Stomach (tissue), 9 donors: ENCODE data around the gene ANKRD55. TPM values are rescaled to one million over a fixed set of nuclear protein-coding genes. Genes with fewer than 3 reads are reported as not detected.
"Not testable (repeated sequence)": the region's sequence is repeated elsewhere in the genome, so short reads cannot be mapped to it uniquely, and the experiment has no call there.

Experiments
- DNase-seq, 2 donors: peaks; one replicate each; pipeline versions ENCODE4 v3.0.0 to v3.0.0-alpha.2; 2013 to 2019
- H3K27ac ChIP-seq, 5 donors: fragments of 200-600 bp in 4 of 5; sonication (generic) in 4 of 5; one replicate each; pipeline ENCODE4 v1.5.1; 2013 to 2019; ENCODE audit warnings: mild to moderate bottlenecking in 1 of 5, moderate library complexity in 1 of 5
- H3K27me3 ChIP-seq, 3 donors: fragments of 200-600 bp; sonication (generic); one replicate each; pipeline ENCODE4 v1.5.1; 2017 to 2019; ENCODE audit warnings: mixed run types in 1 of 3
- H3K36me3 ChIP-seq, 4 donors: fragments of 200-600 bp; sonication (generic); 1 replicate in 3 of 4; 2 replicates in 1 of 4; pipeline ENCODE4 v1.5.1; 2016 to 2019
- H3K4me1 ChIP-seq, 4 donors: fragments of 200-600 bp; sonication (generic); one replicate each; pipeline ENCODE4 v1.5.1; 2016 to 2019
- H3K4me3 ChIP-seq, 4 donors: fragments of 200-600 bp; sonication (generic) in 3 of 4; one replicate each; pipeline ENCODE4 v1.5.1; 2016 to 2019; ENCODE audit warnings: mild to moderate bottlenecking in 1 of 4
- H3K9me3 ChIP-seq, 4 donors: fragments of 200-600 bp; sonication (generic); one replicate each; pipeline ENCODE4 v1.5.1; 2016 to 2019
- EP300 ChIP-seq: sonication (generic); formaldehyde crosslinking; IDR thresholded peaks from one replicate; pipeline ENCODE4 v1.6.1; 2017; ENCODE audit warnings: antibody characterized with exemption
- POLR2A ChIP-seq, 4 donors: fragments of 450-650 bp; IDR thresholded peaks; one replicate each; pipeline ENCODE4 v1.6.1; 2016; ENCODE audit warnings: antibody characterized with exemption in 4 of 4, control low read depth in 2 of 4, mild to moderate bottlenecking in 1 of 4, moderate library complexity in 1 of 4
- POLR2AphosphoS5 ChIP-seq, 3 donors: sonication (generic); formaldehyde crosslinking; IDR thresholded peaks; one replicate each; pipeline ENCODE4 v1.6.1; 2016; ENCODE audit warnings: antibody characterized with exemption in 3 of 3
- WGBS, 5 donors: extraction: QIAGEN DNeasy Blood & Tissue Kit in 3 of 5; methylation state at CpG; one replicate each; pipeline versions ENCODE4 v1.1.5 to v1.1.7; 2013 to 2018; 5-methylcytosine and 5-hydroxymethylcytosine counted together
- intact Hi-C: fragments of 100-400 bp; cut with DNase I; formaldehyde crosslinking; loops from one replicate; pipeline ENCODE4 v1.15.1; 2023; ENCODE audit warnings: low total_unique reads
- polyA plus RNA-seq, 3 donors: library from polyadenylated mRNA; stranded (reverse); fragments of 200-250 nt; gene quantifications; one replicate each; pipeline ENCODE4 v1.2.3, GENCODE V29; 2013
- total RNA-seq, 5 donors: library from RNA; depleted of rRNA; stranded (reverse); fragments of >200 nt; gene quantifications; one replicate each; pipeline versions ENCODE4 v1.1.0 to v1.2.3, GENCODE V29; 2014 to 2016
- TF ChIP-seq, protein P1 (sequence below), 7 experiments: fragments of 450-650 bp in 4 of 7; fragments of 200-600 bp in 3 of 7; sonication (generic) in 3 of 7; IDR thresholded peaks; one replicate each; pipeline ENCODE4 v1.5.1; 2016 to 2019; ENCODE audit warnings: antibody characterized with exemption in 7 of 7, control low read depth in 2 of 7, mild to moderate bottlenecking in 1 of 7
- donor health status: healthy with polysubstance abuse.
- donor health status: Bipolar disorder and iron deficiency.
- donor health status: healthy.

Gene ANKRD55
- total and polyA plus RNA-seq, 8 donors = 0.08 to 0.18 TPM; not detected in 6

DNA sequence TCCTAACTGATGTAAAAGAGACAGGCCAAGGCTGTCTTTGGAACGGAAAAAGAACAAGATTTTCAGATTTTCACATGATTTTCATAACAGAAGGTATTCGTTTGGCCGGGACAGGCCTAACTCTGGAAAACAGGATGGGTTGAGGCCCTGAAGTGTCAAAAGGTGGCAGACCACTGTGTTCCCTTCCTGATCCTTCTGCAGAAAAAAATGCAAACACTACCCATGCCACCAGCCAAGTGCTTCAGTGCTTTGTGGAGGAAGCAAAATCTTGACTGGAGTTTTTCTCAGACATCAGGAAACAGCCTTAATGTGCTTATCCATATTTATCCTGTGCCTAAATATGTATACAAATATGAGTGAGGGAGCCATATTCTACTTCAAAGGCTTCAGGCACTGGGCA lies 124.9 kb downstream of the ANKRD55 start:
- TF ChIP-seq POLR2A (IDR thresholded peaks at IDR 0.05) (no peak), EP300 (no peak)
- TF ChIP-seq, protein P1, sequence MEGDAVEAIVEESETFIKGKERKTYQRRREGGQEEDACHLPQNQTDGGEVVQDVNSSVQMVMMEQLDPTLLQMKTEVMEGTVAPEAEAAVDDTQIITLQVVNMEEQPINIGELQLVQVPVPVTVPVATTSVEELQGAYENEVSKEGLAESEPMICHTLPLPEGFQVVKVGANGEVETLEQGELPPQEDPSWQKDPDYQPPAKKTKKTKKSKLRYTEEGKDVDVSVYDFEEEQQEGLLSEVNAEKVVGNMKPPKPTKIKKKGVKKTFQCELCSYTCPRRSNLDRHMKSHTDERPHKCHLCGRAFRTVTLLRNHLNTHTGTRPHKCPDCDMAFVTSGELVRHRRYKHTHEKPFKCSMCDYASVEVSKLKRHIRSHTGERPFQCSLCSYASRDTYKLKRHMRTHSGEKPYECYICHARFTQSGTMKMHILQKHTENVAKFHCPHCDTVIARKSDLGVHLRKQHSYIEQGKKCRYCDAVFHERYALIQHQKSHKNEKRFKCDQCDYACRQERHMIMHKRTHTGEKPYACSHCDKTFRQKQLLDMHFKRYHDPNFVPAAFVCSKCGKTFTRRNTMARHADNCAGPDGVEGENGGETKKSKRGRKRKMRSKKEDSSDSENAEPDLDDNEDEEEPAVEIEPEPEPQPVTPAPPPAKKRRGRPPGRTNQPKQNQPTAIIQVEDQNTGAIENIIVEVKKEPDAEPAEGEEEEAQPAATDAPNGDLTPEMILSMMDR (IDR thresholded peaks at IDR 0.05) = no peak
- no peak for DNase-seq
- H3K4me1 ChIP-seq = peaks cover 0 to 10% (median 0%) of the 10 kb centered on the region in 4 donors
- intact Hi-C loops = no loop called here
- no peaks in the 10 kb centered on the region for H3K36me3 ChIP-seq
- no peaks in the 10 kb centered on the region for H3K27me3 ChIP-seq
- 64 to 83% (median 73%) methylated on average over 3 of the region's 3 CpGs for WGBS, 5 donors
- H3K4me3 ChIP-seq = no peak overlapping the region
- no peak overlapping the region for H3K27ac ChIP-seq
- H3K9me3 ChIP-seq = no peaks in the 10 kb centered on the region

DNA sequence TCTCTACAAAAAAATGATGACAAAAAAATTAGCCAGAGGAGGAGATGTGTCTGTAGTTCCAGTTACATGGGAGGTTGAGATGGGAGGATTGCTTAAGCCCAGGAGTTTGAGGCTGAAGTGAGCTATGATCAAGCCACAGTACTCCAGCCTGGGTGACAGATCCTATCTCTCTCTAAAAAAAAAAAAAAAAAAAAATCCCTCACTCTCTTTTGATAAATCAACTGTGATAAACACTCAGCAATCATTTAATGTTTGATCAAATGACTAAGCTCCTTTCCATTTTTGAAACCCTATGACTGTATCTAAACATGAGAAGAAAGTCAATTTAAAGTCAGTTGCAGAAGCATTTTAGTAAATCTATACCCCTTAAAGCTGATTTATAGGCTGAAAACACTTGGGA lies 126.3 kb downstream of the ANKRD55 start:
- TF ChIP-seq POLR2AphosphoS5 (IDR thresholded peaks at IDR 0.05) (no peak), EP300 (no peak), POLR2A (IDR thresholded peaks at IDR 0.05) (no peak)
- TF ChIP-seq, protein P1 (IDR thresholded peaks at IDR 0.05) = no peak
- intact Hi-C loops = no loop called here

DNA sequence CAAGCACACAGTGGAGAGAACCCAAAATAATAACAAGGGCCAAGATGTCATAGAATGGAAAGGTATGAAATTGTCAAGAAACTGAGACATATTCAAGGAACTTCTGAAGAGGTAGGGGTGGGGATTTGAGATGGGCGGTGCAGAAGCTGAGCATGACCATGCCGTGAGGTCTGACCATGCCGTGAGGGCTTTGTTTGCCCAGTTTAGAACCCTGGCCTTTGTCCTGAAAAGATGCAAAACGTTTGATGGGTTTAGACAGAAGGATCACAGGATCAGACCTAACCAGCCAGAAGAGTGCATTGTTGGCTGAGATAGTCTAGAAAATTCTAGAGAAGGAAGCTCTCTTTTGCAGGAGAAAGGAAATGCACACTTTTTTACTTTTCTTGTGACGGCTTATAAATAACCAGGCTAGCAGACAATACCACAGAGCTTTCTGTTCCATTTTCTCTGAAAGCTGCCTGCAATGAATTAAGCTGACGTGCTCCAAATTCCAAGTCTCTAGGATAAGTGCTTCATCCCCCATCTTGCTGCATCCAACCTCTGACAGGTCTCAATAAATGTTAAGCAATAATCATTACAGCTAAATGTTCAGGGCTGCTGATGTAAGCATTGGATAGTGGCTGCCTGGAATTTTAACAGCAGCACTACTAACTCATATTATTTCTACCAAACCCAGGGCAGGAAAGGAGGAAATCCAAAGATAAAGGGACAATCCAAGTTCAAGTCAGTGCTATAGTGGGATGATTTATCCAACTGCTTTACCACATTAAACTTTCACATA lies 127.4 kb downstream of the ANKRD55 start:
- no peak for DNase-seq
- no peak overlapping the region for H3K4me3 ChIP-seq
- intact Hi-C loops = no loop called here
- no peak overlapping the region for H3K27ac ChIP-seq
- H3K9me3 ChIP-seq = no peaks in the 10 kb centered on the region
- no peaks in the 10 kb centered on the region for H3K36me3 ChIP-seq
- H3K4me1 ChIP-seq = peaks cover 0 to 10% (median 0%) of the 10 kb centered on the region in 4 donors
- 62 to 67% (median 63%) methylated on average over 6 of the region's 6 CpGs for WGBS, 5 donors
- TF ChIP-seq EP300 = no peak
- no peak for TF ChIP-seq POLR2AphosphoS5 (IDR thresholded peaks at IDR 0.05)
- TF ChIP-seq, protein P1 (IDR thresholded peaks at IDR 0.05) = no peak
- no peak for TF ChIP-seq POLR2A (IDR thresholded peaks at IDR 0.05)
- H3K27me3 ChIP-seq = no peaks in the 10 kb centered on the region

More for the DNA sequence above, 126.3 kb downstream of the ANKRD55 start:
- H3K4me3 ChIP-seq = no peak overlapping the region
- peaks cover 0 to 10% (median 0%) of the 10 kb centered on the region in 4 donors for H3K4me1 ChIP-seq
- no peaks in the 10 kb centered on the region for H3K9me3 ChIP-seq
- DNase-seq = no peak
- no peaks in the 10 kb centered on the region for H3K27me3 ChIP-seq
- H3K36me3 ChIP-seq = no peaks in the 10 kb centered on the region
- no peak overlapping the region for H3K27ac ChIP-seq

DNA sequence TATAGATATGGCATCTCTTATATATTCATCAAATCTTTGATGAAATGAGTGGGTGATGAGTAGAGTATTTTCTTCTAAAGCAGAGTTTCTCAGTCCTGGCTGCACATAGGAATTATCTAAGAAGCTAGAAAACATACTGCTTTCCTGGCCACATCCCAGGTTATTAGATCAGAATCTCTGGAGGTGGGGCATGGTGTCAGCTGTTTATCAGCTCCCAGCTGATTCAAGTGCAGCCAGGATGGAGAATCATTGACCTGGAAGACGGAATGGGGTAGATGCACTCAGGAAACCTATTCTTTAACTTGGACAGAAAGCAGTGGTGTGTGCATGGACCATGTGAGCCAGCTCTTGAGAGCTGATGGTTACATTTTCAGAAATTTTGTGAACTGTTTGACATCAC lies 130.2 kb downstream of the ANKRD55 start:
- Histone ChIP-seq H3K27me3 (no peaks in the 10 kb centered on the region), H3K4me1 (peaks cover 0 to 27% (median 3%) of the 10 kb centered on the region in 4 donors), H3K4me3 (no peak overlapping the region), H3K9me3 (no peaks in the 10 kb centered on the region), H3K36me3 (no peaks in the 10 kb centered on the region), H3K27ac (no peak overlapping the region)
- DNase-seq = no peak
- 33 to 63% (median 39%) methylated on average over 1 of the region's 1 CpG for WGBS, 5 donors
- TF ChIP-seq POLR2AphosphoS5 (IDR thresholded peaks at IDR 0.05) (no peak), POLR2A (IDR thresholded peaks at IDR 0.05) (no peak), EP300 (no peak)
- TF ChIP-seq, protein P1 (IDR thresholded peaks at IDR 0.05) = no peak
- intact Hi-C loops = no loop called here

DNA sequence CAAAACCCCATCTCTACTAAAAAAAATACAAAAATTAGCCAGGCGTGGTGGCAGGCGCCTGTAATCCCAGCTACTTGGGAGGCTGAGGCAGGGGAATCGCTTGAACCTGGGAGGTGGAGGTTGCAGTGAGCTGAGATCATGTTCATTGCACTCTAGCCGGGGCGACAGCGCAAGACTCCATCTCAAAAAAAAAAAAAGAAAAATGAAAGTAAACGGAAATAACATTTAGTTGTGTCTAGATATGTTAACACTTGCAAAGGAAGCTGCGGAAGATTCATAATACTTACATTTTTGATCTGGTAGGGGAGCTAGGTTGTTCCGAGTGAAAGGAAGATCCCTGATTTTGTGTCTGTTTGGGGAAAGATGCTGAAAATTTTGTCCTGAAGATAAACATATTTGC lies 130.9 kb downstream of the ANKRD55 start:
- H3K9me3 ChIP-seq, H3K27me3 ChIP-seq, H3K36me3 ChIP-seq, H3K27ac ChIP-seq, H3K4me3 ChIP-seq, intact Hi-C loops, DNase-seq: not testable (repeated sequence)
- WGBS, 5 donors = 89 to 94% (median 92%) methylated on average over 9 of the region's 9 CpGs
- H3K4me1 ChIP-seq = peaks cover 0 to 30% (median 3%) of the 10 kb centered on the region in 4 donors
